GM19438 (cell line): ENCODE measurements around the gene DHX40.
"Not testable (repeated sequence)": the region's sequence is repeated elsewhere in the genome, so short reads cannot be mapped to it uniquely, and the experiment has no call there.

Experiments
- ATAC-seq: cut with Tn5 transposase; IDR thresholded peaks from one replicate; pipeline ENCODE4 v1.9.1; 2021; ENCODE audit warnings: low read depth; ENCODE audit not compliant: unreplicated experiment

The DHX40 gene

DNA sequence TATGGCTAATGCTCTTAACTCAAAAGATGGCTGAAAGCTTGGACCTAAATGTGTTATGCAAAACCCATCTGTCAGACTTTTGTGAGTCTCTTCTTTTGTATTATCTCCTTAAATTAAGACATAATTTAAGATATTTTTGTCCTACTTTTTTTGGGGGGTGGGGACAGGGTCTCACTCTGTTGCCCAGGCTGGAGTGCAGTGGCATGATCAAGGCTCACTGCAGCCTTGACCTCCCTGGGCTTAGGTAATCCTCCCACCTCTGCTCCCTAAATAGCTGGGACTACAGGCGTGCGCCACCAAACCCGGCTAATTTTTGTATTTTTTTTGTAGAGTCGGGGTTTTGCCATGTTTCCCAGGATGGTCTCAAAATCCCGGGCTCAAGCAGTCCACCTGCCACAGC is 61.3 kb downstream of the DHX40 start:
- ATAC-seq: no peak

DNA sequence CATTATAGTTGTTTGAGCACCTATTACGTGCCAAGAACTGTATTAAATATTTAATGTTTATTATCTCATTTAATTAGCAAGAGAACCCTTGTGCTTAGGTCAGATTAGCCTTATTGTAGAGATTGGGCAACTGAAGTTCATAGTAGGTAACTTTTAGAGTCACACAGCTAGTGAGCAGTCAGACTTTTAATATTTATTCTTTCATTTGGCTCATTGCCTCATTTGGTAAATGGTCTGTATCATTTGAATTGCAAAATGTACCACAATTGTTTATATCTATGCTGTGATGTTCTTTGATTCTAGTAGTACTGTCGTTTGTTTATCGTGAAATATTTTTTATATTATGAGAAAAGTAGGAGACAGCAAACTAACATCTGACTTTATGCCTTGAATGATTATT is 61.9 kb downstream of the DHX40 start:
- no peak for ATAC-seq

DNA sequence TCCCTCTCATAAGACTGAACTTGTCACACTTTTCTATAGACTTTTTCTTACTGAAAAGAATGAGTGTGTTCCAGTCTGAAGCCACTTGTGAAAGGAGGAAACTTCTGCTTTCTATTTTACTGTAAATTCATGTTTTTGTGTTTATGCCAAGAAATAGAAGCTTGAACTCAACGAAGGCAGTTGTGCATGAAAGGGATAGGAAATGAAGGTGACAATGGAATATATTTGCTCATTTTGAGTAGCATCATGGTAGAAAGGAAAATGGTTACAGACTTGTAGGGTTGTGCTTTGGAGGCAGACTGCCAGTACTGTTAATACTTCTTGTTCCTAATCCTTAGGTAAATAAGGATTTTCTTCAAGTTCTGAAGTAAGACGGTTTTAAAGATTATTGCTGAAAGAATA is 62.4 kb downstream of the DHX40 start:
- ATAC-seq: no peak

DNA sequence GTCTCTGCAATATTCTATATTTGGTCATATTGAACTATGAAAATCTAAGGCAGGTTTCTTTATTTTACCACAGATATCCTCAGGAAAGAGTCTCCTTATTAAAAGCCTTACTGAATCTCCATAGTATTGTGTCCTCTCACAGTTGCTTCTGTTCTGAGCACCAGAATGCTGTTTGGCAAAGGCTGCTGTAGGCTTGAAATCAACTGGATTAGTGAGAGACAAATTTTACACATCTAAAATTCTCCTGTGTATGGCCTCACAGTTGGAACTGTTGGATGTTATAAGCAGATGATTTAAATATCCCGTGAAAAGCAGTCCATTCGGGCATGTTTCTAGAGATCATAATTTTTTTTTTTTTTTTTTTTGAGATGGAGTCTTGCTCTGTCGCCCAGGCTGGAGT is 63.8 kb downstream of the DHX40 start:
- ATAC-seq: no peak

DNA sequence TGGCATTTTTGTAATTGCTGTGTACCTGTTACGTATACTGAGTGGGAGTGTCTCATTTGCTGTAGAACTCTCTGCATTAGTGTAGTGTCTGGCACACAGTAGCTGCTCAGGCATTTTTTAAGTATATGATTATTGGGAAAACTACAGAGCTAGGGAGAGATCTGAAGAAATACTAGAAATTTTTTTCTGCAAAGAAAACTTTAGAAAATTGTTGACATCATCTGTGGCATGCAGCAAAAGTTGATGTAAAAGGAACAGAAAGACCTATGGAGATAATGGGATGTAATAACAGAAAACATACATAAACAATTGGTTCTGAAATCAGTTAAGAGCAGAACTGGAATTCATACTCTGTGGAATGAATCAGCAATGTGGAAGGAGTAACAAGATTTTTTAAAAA is 65.9 kb downstream of the DHX40 start:
- no peak for ATAC-seq

DNA sequence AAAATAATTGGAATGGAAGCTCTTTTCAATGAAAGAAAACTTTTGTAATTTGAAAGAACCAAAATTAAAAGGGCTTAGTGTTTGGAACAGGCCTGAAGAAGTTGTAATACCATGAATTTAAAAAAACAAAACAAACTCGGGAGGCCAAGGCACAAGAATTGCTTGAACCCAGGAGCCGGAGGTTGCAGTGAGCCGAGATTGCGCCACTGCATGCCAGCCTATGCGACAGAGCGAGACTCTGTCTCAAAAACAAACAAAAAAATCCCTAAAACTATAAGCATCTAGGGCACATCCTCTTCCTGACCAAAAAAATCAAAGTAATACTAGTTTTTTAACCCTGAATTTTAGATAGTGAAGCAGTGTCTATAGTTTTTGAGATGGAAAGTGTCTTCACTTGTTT is 67.0 kb downstream of the DHX40 start:
- no peak for ATAC-seq

DNA sequence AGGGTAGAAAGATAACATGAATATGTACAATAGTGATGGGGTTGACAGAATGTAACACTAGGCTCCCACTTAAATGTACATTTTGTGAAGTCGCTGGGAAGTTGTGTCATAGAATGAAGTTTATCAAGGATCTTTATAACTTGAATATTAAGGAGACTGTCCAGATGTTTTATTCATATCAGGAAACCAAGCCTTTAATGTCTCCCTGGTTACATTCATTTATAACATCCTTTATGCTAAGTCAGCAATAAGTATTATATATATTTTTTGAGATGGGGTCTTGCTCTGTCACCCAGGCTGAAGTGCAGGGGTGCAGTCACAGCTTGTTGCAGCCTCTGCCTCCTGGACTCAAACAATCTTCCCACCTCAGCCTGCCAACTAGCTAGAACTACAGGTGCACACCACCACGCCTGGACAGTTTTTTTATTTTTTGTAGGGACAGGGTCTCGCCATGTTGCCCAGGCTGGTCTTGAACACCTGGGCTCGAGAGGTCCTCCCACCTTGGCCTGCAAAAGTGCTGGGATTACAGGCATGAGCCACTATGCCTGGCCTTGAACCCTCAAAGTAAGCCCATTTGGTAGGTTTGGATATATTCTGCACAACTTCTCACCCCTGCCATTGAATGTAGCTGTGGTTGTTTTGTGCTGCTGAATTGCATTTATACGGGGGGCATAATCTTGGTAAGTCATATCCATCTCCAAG is 68.4 kb downstream of the DHX40 start:
- no peak for ATAC-seq

DNA sequence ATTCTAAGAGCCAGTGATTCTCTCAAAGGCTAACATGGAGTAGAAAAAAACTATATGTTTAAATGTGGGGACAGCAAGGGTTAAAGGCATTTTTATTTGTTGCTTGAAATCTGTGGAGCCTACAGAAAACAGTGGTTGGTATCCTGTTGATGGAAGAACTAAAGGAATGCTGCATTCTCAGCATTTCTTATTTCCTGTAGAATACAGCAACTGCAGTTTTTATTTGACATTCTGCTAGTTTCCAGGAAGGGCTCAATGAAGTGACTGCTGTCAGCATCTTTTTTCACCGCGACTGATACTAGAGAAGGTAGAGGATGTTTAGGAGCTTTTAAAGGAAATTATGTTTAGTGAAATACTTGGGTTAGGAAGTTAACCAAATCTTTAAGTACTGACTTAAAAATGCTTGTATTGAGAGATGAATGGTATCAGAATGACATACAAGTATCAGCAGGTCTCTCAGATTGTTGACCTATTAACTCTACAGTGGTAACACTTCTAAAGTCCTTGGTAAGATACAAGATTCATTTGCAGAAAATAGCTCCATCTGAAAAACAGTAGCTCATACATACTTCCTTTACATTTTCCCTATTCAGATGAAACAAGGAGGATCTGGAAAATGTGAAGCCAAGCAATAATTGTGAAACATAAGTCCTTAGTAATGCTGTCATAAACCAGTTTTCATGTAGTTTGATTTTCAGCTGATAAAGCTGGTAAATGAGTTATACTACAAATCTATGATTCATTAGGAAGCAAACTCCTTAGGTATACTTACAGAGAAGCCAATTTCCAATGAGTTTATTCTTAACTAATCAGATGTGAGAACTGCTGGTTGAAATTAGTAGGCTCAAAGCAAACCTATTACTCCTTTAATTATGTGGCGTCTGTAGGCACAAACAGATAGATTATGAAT is 69.5 kb downstream of the DHX40 start:
- no peak for ATAC-seq

DNA sequence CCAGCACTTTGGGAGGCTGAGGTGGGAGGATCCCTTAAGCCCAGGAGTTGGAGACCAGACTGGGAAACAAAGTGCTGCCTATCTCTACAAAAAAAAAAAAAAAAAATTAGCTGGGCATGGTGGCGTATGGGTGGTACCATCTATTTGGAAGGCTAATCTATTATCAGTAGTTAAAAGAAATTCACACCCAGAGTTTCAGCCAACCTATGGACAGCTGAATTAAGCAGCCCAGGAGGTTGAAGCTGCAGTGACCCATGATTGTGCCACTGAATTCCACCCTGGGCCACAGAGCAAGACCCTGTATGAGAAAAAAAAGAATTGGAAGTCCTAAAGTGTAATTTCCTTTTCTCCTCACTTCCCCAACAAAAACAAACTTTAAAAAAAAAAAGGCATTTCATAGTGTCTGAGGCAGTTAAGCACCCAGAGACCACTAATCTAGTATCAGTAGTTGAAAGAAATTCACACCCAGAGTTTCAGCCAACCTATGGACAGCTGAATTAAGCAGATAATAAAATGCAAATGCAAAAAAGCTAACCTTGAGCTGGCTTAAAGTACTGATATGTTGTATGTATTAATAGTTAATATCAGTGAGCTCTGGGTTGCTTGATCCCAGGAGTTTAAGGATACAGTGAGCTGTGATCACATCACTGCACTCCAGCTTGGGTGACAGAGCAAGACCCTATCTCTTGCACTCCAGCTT is 72.4 kb downstream of the DHX40 start:
- ATAC-seq: no peak

DNA sequence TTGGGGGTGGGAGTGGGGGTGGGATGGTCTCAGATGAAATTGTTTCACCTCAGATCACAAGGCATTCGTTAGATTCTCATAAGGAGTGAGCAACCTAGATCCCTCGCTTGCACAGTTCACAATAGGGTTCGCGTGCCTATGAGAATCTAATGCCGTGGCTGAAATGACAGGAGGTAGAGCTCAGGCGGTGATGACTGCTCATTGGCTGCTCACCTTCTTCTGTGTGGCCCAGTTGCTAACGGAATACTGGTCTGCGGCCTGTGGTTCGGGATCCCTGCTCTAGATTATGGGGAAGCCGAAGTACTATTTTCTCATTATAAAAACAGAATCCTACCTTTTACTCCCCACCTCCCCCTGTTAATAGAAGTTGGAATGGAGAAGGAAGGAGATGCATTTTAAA is 73.1 kb downstream of the DHX40 start:
- ATAC-seq: no peak

DNA sequence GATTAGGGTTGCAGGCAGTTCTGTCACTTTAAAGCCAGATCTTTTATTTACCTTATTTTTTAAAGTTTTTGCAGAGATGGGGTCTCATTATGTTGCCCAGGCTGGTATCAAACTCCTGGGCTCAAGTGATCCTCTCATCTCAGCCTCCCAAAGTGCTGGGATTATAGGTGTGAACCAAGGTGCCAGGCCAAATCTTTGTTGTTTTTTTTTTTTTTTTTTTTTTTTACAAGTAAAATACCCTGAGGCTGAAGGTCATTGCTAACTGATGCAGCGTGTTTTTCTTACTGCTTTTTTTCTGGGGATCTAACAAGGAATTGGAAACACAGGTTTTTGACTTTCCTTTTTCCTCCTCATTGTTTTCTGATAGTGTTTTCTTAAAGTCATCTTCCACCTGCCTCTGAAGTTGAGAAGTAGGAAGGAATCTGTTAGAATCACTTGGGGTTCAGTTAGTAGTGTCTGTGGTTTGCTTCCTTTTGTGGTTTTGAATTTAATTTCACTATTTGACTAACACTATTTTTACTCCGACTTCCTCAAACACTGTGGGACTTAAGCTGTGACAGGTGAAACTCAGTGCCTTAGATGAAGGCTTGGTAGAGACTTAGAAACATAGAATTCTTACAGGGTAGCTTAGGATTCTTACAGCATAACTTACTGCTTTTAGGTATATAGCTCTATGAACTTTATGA is 76.5 kb downstream of the DHX40 start:
- ATAC-seq: peak; percentile 66

DNA sequence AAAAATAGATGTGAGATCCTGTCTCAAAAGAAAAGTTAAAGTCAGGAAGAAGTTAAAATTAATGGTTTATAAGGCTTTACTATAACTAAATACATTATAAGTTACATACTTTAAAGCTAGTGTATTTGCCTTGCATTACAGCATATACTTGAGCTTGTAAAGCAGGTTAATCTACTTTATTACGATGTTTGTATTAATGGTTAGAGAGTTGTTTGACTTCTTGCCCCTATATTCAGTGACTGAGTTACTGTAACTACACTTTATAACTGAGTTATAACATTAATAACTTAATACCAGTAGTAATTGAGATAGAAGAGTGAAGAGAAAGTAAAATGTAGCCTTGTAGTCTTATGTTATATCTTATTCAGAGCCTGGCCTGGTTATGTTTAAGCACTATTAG is 77.2 kb downstream of the DHX40 start:
- ATAC-seq: no peak

DNA sequence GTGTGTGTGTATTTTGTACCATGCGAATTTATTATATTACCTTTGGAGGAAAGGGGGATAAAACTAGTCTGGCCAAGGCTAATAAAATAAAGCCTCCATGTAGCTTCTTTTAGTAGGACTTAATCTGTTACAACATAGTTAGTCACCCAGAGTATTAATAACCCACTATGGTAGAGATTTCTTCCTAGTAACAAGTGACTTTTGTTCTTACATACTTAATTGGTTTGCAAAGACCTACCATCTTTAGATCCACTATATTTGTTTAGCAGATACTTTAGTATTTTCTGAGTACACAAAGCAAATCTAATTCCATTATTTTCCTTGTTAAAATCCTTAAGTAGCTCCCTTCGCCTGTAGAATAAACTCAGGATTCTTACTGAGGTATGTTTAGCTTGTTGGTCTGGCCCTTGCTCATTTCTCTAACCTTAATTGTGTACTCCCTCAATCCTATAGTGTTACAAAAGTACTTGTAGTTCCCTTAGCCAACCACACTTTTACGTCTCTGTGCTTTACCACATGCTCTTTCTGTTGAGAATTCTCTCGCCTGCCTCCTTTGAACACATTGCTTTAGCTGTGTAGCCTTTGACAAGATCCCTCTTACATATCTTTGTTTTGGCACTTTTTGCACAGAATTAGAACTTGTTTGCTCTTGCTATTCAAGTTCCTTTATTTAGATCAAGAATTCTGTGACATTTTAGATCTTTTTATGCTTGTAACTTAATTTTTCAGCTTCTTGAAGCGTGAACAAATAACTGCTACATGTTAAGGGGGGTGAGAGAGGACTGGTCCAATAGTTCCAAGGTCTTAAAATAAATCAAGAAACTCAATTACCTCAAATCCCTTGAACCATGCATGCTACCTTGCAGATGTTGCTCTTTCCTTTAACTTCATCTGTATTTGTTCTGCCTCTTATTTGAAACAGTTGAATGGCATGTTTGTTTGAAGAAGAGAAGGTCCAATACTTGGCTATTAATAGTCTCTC is 78.0 kb downstream of the DHX40 start:
- ATAC-seq: no peak

DNA sequence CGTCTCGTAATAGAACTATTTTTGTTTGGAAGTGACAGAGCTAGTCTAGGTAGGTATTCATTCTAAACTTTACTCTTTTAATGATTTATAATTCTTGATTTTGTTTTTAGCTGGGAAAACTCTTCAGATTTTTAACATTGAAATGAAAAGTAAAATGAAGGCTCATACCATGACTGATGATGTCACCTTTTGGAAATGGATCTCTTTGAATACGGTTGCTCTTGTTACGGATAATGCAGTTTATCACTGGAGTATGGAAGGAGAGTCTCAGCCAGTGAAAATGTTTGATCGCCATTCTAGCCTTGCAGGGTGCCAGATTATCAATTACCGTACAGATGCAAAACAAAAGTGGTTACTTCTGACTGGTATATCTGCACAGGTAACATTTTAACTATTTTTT is 81.9 kb downstream of the DHX40 start:
- no peak for ATAC-seq

DNA sequence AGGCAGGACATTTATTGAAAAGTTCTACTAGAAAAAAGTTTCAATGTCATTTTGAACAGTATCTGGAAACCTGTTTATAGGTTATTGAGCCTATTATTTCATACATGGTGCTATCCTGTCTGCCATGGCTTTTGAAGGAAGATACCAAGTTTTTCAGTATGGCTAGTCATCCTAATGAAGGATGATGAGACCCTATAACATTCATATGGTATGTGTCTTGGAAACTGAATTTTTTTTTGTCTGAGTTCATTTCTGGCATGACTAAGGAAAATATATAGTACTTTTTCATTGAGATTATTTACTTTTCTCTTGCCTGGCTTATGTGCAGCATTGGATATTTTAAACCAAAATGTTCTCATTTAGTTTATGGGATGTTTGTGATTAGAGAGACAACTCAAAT is 84.5 kb downstream of the DHX40 start:
- ATAC-seq: no peak

DNA sequence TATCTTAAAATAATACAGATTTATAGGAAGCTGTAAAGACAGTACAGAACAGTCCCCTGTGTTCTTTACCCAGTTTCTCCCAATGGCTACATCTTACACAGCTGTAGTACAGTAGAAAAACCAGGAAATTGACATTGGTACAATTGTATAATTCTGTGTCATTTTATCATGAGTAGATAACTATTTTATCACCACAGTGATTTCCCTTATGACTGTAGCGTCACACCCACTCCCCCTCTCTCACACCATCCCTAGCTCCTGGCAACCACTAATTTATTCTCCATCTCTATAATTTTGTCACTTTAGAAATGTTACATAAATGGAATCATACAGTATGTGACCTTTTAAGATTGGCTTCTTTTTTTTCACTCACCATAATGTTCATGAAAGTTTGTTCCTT is 85.2 kb downstream of the DHX40 start:
- ATAC-seq: no peak

DNA sequence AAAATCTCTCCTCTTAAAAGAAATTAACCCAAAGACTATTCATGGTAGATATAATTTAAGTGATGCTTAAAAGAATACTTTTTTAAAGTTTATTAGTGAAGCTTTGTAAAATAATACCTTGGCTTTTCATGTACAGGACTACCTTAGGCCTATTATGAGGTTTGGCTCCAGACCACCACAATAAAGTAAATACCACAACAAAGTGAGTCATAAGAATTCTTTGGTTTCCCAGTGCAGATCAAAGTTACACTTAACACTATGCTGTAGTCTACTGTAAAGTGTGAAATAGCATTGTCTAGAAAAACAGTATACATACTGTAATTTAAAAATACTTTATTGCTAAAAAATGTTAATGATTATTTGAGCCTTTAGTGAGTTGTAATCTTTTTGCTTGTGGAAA is 85.9 kb downstream of the DHX40 start:
- no peak for ATAC-seq

DNA sequence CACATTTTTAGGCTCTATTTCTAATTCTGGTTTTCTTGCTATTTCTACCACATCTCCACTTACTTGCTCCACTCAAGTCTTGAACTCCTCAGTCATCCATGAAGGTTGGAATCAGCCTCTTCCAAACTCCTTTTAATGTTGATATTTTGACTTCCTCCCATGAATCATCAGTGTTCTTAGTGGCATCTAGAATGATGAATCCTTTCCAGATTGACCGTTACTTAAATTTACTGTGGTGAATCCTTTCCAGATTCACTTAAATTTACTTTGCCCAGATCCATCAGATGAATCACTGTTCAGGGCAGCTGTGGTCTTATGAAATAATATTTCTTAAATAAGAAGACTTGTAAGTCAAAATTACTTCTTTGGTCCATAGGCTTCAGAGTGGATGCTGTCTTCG is 86.7 kb downstream of the DHX40 start:
- no peak for ATAC-seq

DNA sequence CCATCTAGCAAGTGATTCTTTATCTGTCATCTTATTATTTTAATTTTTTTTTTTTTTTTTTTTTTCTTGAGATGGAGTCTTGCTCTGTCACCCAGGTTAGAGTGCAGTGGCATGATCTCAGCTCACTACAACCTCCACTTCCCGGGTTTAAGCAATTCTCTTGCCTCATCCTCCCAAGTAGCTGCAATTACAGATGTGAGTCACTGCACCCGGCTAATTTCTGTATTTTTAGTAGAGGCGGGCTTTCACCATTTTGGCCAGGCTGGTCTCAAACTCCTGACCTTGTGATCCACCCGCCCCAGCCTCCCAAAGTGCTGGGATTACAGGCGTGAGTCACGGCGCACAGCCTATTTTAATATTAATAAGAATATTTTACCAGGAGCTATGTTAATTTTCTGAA is 91.2 kb downstream of the DHX40 start:
- ATAC-seq: not testable (repeated sequence)
